Loucy (cell line): ENCODE results near the gene ID1.
"Not testable (repeated sequence)": the region's sequence is repeated elsewhere in the genome, so short reads cannot be mapped to it uniquely, and the experiment has no call there.

ENCODE experiments used
- CTCF ChIP-seq: fragments of 200-600 bp; sonication (generic); conservative IDR thresholded peaks from 2 replicates; pipeline ENCODE4 v1.5.1; 2014; ENCODE audit warnings: mild to moderate bottlenecking, antibody characterized with exemption, low read length
- EZH2phosphoT487 ChIP-seq: fragments of 200-600 bp; IDR thresholded peaks from 2 replicates; pipeline ENCODE4 v1.6.1; 2018; ENCODE audit warnings: antibody characterized with exemption, mild to moderate bottlenecking, moderate library complexity, borderline replicate concordance

GRCh38 chr20:31579941-31580651 is 25.0 kb upstream of the ID1 start:
- TF ChIP-seq CTCF, EZH2phosphoT487: not testable (repeated sequence)
